ENCODE data around the gene RECQL5. TPM values are rescaled to one million over a fixed set of nuclear protein-coding genes. Genes with fewer than 3 reads are reported as not detected.

RECQL5 gene
- total RNA-seq, 1 experiment from 2014 or later: 40.0 TPM

- no peak within 1 kb of the TSS for H4K91ac ChIP-seq (ENCODE audit: insufficient read length, low read depth, low read length)
- peaks cover 5 to 7% of the 10 kb centered on the region in 2 experiments; a peak in 4 of 5 replicates for H3K9me3 Mint-ChIP-seq
Measured at GRCh38 chr17:75587675-75588595, 79.0 kb downstream of the RECQL5 start, which contains the start of gene MYO15B. Gene MYO15B (plus strand): TSS chr17:75587800. CDS start chr17:75588058, 258 bp downstream.

More at GRCh38 chr17:75587675-75588595, 79.0 kb downstream of the RECQL5 start, which contains the start of gene MYO15B:
- no peak within 1 kb of the TSS for H2BK12ac ChIP-seq (ENCODE audit: insufficient read length, low read depth, low read length)
- 0 out of 2 replicates have a peak, but pooled peaks cover 3% of the 10 kb centered on the region for H3K4me1 ChIP-seq (ENCODE audit: insufficient read depth, low read length)
- H4K20me1 ChIP-seq (ENCODE audit: control insufficient read depth, insufficient read depth, insufficient read length): no peaks in the 10 kb centered on the region
- Mint-ChIP-seq H3K4me3 (peak within 1 kb of the TSS; percentile 63 to 66), H3K27ac (no peak within 1 kb of the TSS), H3K36me3 (ENCODE audit: insufficient read depth in 1 of 3, low read depth in 3 of 3) (peaks cover 0 to 3% (median 1%) of the 10 kb centered on the region in 3 experiments; a peak in 4 of 7 replicates), H3K4me1 (peaks cover 4 to 5% of the 10 kb centered on the region in 2 experiments; a peak in 3 of 4 replicates), H3K27me3 (ENCODE audit: low read depth) (peaks cover 4% of the 10 kb centered on the region)
- no peak within 1 kb of the TSS for H2BK5ac ChIP-seq (ENCODE audit: insufficient read length, low read length)
- H3K27ac ChIP-seq (ENCODE audit: insufficient read length, low read depth, low read length): no peak within 1 kb of the TSS
- DNase-seq: peak; percentile 85
- no peak within 1 kb of the TSS for H2AFZ ChIP-seq (ENCODE audit: low read length)
- H3K23ac ChIP-seq (ENCODE audit: insufficient read length, low read depth, low read length): no peak within 1 kb of the TSS
- no peak within 1 kb of the TSS for H2BK15ac ChIP-seq (ENCODE audit: low read depth, low read length)
- no peak within 1 kb of the TSS for H3K4ac ChIP-seq (ENCODE audit: low read depth, low read length)
- no peak within 1 kb of the TSS for H3K56ac ChIP-seq (ENCODE audit: insufficient read length, low read depth, low read length)
- peak within 1 kb of the TSS; percentile 67 for H3K14ac ChIP-seq (ENCODE audit: insufficient read depth, low read length)
- H3K9ac ChIP-seq (ENCODE audit: extremely low read depth, insufficient read length, low read length): no peak within 1 kb of the TSS
- H2AK5ac ChIP-seq (ENCODE audit: insufficient read length, low read length): no peak within 1 kb of the TSS
- TF ChIP-seq, protein P1, sequence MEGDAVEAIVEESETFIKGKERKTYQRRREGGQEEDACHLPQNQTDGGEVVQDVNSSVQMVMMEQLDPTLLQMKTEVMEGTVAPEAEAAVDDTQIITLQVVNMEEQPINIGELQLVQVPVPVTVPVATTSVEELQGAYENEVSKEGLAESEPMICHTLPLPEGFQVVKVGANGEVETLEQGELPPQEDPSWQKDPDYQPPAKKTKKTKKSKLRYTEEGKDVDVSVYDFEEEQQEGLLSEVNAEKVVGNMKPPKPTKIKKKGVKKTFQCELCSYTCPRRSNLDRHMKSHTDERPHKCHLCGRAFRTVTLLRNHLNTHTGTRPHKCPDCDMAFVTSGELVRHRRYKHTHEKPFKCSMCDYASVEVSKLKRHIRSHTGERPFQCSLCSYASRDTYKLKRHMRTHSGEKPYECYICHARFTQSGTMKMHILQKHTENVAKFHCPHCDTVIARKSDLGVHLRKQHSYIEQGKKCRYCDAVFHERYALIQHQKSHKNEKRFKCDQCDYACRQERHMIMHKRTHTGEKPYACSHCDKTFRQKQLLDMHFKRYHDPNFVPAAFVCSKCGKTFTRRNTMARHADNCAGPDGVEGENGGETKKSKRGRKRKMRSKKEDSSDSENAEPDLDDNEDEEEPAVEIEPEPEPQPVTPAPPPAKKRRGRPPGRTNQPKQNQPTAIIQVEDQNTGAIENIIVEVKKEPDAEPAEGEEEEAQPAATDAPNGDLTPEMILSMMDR (conservative IDR thresholded peaks at IDR 0.05): peak; percentile 57; the same call in 2 of the 3 replicates
- H2BK20ac ChIP-seq (ENCODE audit: low read depth, low read length, poor library complexity, severe bottlenecking): no peak within 1 kb of the TSS
- H3K9me3 ChIP-seq (ENCODE audit: control insufficient read depth, low read depth, low read length): no peaks in the 10 kb centered on the region
- H3T11ph ChIP-seq (ENCODE audit: low read length): no peak within 1 kb of the TSS
- H4K8ac ChIP-seq (replicated peaks; ENCODE audit: insufficient read length, low read depth, low read length): no peak within 1 kb of the TSS
- H3K79me2 ChIP-seq (ENCODE audit: insufficient read depth, low read length): no peaks in the 10 kb centered on the region
- H4K5ac ChIP-seq (ENCODE audit: insufficient read length, low read depth, low read length): no peak within 1 kb of the TSS
- no CpG with 5 or more reads among the region's 82 CpGs for WGBS (ENCODE audit: extremely low coverage, insufficient read length, low lambda C conversion rate)
- H3K79me1 ChIP-seq (ENCODE audit: insufficient read depth, low read depth, low read length, poor library complexity, severe bottlenecking): no peaks in the 10 kb centered on the region
- H3K18ac ChIP-seq (ENCODE audit: insufficient read length, low read depth, low read length): peak within 1 kb of the TSS; percentile 46
- H2BK120ac ChIP-seq (ENCODE audit: low read depth, low read length, poor library complexity, severe bottlenecking): no peak within 1 kb of the TSS
- peak within 1 kb of the TSS; percentile 43 for H3K4me2 ChIP-seq (ENCODE audit: insufficient read depth, insufficient read length, low read length)
- H3K23me2 ChIP-seq (ENCODE audit: insufficient read length, low read depth, low read length, poor library complexity, severe bottlenecking): peaks cover 13% of the 10 kb centered on the region
- no peaks in the 10 kb centered on the region for H3K27me3 ChIP-seq (ENCODE audit: insufficient read depth, low read length)

Data from H9 (cell line).